ENCODE results near the gene CAPN7.
"Not testable (repeated sequence)": the region's sequence is repeated elsewhere in the genome, so short reads cannot be mapped to it uniquely, and the experiment has no call there.

Gene CAPN7

GRCh38 chr3:15205934-15206661, at the start of gene CAPN7:
TSS of gene CAPN7 (plus strand) at chr3:15206246. CDS start at chr3:15206496, 250 bp downstream.
- peak; percentile 85 to 92 for DNase-seq (ENCODE audit: low read depth in 2 of 2)

GRCh38 chr3:15157441-15157840, 48.6 kb upstream of the CAPN7 start:
- no peak for DNase-seq (ENCODE audit: low read depth in 2 of 2)

GRCh38 chr3:15159501-15160136, 46.4 kb upstream of the CAPN7 start:
- DNase-seq (ENCODE audit: low read depth in 2 of 2): no peak

GRCh38 chr3:15160662-15161061, 45.4 kb upstream of the CAPN7 start:
- no peak for DNase-seq (ENCODE audit: low read depth in 2 of 2)

GRCh38 chr3:15161133-15161532, 44.9 kb upstream of the CAPN7 start:
- no peak for DNase-seq (ENCODE audit: low read depth in 2 of 2)

GRCh38 chr3:15163656-15164055, 42.4 kb upstream of the CAPN7 start:
- DNase-seq (ENCODE audit: low read depth in 2 of 2): not testable (repeated sequence)

GRCh38 chr3:15164340-15164739, 41.7 kb upstream of the CAPN7 start:
- no peak for DNase-seq (ENCODE audit: low read depth in 2 of 2)

GRCh38 chr3:15165061-15165460, 41.0 kb upstream of the CAPN7 start:
- no peak for DNase-seq (ENCODE audit: low read depth in 2 of 2)

- not testable (repeated sequence) for DNase-seq (ENCODE audit: low read depth in 2 of 2)
These were observed 39.7 kb upstream of the CAPN7 start for GRCh38 chr3:15166391-15166790.

- no peak for DNase-seq (ENCODE audit: low read depth in 2 of 2)
These were observed 35.0 kb upstream of the CAPN7 start for GRCh38 chr3:15171096-15171495.

GRCh38 chr3:15172806-15173205, 33.2 kb upstream of the CAPN7 start:
- DNase-seq (ENCODE audit: low read depth in 2 of 2): no peak

GRCh38 chr3:15174953-15175352, 31.1 kb upstream of the CAPN7 start:
- DNase-seq (ENCODE audit: low read depth in 2 of 2): no peak

- no peak for DNase-seq (ENCODE audit: low read depth in 2 of 2)
These were observed 30.4 kb upstream of the CAPN7 start for GRCh38 chr3:15175605-15176004.

GRCh38 chr3:15180042-15180611, 25.9 kb upstream of the CAPN7 start:
- no peak for DNase-seq (ENCODE audit: low read depth in 2 of 2)

GRCh38 chr3:15181511-15181910, 24.5 kb upstream of the CAPN7 start:
- no peak for DNase-seq (ENCODE audit: low read depth in 2 of 2)

- DNase-seq (ENCODE audit: low read depth in 2 of 2): no peak
These were observed 24.1 kb upstream of the CAPN7 start for GRCh38 chr3:15181963-15182362.

GRCh38 chr3:15183011-15183410, 23.0 kb upstream of the CAPN7 start:
- DNase-seq (ENCODE audit: low read depth in 2 of 2): no peak

GRCh38 chr3:15185404-15185803, 20.6 kb upstream of the CAPN7 start:
- no peak for DNase-seq (ENCODE audit: low read depth in 2 of 2)

GRCh38 chr3:15186101-15186476, 20.0 kb upstream of the CAPN7 start:
- no peak for DNase-seq (ENCODE audit: low read depth in 2 of 2)

GRCh38 chr3:15186477-15187164, 19.4 kb upstream of the CAPN7 start:
- not testable (repeated sequence) for DNase-seq (ENCODE audit: low read depth in 2 of 2)

- DNase-seq (ENCODE audit: low read depth in 2 of 2): no peak
These were observed 8.6 kb upstream of the CAPN7 start for GRCh38 chr3:15197340-15198029.

GRCh38 chr3:15198686-15199085, 7.4 kb upstream of the CAPN7 start:
- DNase-seq (ENCODE audit: low read depth in 2 of 2): no peak
